DMS79 treated with DMSO at 0.1 percent for 48 hours (cell line): ENCODE results near the gene ACAD10.
"Not testable (repeated sequence)": the region's sequence is repeated elsewhere in the genome, so short reads cannot be mapped to it uniquely, and the experiment has no call there.

Experiments used
- DNase-seq: peaks from one replicate; lab custom pipeline; 2025; lab: John Stamatoyannopoulos, UW

Gene ACAD10

DNA sequence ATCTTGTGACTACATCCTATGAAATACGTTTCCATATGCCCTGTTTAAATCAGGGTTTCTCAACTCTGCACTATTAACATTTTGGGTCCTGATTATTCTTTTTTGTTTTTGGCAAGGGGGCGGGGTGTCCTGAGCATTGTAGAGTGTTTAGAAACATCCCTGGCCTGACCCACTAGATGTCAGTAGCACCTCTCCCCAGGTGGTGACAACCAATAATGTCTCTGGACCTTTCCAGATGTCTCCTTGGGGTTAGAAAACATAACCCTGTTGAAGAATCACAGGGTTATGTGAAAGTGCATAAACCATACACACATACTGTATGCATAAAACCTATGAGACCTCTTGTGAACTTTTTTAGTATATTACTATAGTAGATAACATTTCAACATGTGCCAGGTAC, 1.4 kb downstream of the ACAD10 start:
- DNase-seq: no peak

DNA sequence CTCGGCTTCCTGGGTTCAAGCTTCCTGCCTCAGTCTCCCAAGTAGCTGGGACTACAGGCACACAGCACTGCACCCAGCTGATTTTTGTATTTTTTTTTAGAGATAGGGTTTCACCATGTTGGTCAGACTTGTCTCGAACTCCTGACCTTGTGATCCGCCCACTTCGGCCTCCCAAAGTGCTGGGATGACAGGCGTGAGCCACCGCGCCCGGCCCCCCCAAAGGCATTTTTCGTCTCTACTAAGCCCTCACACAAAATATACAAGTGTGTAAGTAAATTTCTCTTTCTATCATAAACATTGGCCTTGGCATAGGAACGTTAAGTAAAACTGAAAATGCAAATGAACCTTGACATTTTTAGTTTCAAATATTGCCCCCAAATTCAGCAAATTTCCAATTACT, 2.1 kb downstream of the ACAD10 start:
- no peak for DNase-seq

DNA sequence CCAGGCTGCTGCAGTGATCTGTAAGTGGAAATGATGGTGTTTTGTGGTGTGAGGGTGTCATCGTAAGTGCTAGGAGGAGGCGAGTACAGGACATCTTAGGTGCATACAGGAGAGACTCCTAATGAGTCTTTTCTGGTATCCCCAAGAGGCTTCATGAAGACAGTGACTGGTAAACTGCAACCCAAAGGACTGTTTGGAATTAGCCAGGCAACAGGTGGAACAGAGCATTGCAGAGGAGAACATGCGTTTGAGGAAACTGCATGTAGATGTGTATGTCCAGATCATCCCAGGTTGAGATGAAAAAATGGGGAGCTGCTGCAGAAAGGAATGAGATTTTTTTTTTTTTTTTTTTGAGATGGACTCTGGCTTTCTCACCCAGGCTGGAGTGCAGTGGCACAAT, 5.4 kb downstream of the ACAD10 start:
- no peak for DNase-seq

DNA sequence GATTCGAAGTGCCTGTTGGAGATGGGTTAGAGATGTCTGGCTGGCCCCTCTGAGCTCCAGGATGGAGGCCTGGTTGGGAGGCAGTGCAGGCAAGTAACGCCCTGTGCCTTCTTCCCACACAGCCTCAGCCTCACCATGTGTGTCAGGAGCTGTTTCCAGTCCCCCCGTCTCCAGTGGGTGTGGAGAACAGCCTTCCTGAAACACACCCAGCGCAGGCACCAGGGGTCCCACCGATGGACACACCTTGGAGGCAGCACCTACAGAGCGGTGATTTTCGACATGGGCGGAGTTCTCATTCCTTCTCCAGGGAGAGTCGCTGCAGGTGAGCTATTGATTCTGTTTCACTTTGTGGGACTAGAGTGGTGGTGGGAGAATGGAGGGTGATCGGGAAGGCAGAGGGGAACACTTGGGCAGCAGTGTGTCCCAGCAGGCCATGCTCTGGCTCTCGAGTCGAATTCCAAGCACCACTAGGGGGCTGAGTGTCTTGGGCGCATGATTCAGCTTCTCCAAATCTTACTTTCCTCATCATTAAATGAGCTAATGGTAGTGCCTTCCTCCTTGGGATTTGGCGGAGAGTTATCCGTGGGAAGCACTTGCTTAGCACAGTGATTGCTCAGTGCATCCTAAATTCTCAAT, 6.8 kb downstream of the ACAD10 start:
- DNase-seq: no peak

DNA sequence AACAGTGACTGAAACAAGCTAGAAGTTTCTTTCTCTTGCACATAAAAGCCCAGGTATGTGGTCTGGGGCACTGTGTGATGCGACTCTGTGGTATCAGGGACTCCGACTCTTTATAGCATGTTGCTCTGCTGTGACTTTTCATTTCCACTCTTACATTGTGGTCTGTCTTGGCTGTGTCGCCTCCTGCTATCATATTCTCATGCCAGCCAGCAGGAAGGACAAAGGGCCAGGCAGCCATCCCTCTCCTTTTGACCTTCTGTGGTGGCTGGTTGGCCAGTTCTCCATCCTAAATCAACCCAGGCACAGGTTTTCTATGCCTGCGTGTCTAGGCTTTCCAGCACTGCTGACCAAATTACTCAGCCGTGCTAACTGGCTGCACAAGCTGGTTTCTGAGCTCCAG, 8.0 kb downstream of the ACAD10 start:
- no peak for DNase-seq

DNA sequence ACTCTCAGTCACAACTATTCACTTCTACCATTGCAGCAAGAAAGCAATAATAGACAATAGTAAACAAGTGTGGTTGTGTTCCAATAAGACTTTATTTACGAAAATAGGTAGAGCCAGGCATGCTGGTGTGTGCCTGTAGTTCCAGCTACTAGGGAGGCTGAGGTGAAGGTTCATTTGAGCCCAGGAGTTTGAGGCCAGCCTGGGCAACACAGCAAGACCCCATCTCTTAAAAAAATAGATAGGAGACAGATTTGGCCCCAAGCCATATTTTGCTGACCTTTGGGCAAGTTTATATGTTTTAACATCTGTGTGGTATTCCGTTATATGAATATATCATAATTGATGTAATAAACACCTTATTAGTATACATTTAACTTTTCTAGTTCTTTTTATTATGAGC, 14.1 kb downstream of the ACAD10 start:
- no peak for DNase-seq

DNA sequence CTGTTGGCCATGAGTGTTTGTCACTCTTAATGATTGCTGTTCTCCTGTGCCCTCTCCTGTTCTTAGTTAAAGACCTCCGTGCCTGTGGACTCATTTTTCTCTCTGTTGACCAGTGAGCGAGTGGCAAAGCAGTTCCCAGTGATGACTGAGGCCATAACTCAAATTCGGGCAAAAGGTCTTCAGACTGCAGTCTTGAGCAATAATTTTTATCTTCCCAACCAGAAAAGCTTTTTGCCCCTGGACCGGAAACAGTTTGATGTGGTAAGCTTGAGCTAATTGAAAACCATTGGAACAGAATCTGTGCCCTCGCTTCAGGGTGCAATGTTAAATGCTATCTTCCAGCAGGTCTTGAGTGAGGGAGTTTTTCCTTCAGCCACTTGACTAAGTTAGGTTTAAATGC, 19.8 kb downstream of the ACAD10 start:
- no peak for DNase-seq

DNA sequence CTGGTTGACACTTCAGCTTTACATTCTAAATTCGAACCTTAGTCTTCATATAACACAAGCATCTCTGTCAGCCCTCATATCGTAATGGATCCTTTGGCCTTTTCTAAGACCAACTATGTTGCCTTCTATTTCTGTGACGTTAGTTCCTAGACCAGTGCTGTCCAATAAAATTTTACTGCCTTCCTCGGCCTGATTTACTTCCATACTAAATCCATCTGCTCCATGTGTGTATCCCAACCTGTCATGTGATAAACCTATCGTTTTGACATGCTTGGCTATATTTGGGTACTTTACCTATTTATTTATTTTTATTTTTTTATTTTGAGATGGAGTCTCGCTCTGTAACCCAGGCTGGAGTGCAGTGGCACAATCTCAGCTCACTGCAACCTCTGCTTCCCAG, 20.3 kb downstream of the ACAD10 start:
- DNase-seq: no peak

DNA sequence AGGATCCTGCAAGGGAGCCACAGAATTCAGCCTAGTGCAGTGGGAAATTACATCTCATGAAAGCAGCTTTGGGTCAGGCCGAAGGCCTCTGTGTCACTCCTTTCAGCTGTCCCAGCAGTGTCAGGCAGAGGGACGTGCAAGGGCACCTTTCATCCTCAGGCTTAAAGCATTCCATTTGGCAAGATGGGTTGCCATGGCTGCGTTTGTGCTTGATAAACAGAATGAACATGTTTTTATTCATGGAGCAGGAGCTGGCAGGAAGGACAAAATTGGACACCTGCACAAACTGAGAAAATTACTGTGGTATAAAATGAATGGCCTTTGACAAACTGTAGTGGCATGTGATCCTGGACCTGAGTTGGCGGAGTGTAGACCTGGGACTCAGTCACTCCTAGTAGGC, 29.4 kb downstream of the ACAD10 start:
- DNase-seq: no peak

DNA sequence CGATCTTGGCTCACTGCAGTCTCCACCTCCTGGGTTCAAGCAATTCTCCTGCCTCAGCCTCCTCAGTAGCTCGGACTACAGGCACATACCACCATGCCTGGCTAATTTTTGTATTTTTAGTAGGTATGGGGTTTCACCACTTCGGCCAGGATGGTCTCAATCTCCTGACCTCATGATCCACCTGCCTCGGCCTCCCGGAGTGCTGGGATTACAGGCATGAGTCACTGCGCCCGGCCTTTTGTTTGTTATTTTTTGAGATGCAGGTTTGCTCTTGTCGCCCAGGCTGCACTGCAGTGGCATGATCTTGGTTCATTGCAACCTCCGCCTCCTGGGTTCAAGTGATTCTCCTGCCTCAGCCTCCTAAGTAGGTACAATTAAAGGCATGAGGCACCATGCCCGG, 33.5 kb downstream of the ACAD10 start:
- DNase-seq: not testable (repeated sequence)

DNA sequence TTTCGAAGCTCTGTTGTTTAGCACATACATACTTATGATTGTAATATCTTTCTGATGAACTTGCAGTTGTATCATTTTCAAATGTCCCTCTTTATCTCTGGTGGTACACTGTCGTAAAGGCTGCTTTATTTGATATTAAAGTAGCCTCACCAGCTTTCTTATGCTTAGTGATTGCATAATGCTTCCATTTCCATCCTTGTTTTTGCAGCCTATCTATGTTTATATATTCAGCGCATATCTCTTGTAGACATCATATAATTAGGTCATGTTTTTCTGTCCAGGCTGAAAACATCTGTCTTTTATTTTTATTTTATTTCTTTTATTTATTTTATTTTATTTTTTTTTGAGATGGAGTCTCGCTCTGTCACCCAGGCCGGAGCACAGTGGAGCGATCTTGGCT, 34.6 kb downstream of the ACAD10 start:
- no peak for DNase-seq

DNA sequence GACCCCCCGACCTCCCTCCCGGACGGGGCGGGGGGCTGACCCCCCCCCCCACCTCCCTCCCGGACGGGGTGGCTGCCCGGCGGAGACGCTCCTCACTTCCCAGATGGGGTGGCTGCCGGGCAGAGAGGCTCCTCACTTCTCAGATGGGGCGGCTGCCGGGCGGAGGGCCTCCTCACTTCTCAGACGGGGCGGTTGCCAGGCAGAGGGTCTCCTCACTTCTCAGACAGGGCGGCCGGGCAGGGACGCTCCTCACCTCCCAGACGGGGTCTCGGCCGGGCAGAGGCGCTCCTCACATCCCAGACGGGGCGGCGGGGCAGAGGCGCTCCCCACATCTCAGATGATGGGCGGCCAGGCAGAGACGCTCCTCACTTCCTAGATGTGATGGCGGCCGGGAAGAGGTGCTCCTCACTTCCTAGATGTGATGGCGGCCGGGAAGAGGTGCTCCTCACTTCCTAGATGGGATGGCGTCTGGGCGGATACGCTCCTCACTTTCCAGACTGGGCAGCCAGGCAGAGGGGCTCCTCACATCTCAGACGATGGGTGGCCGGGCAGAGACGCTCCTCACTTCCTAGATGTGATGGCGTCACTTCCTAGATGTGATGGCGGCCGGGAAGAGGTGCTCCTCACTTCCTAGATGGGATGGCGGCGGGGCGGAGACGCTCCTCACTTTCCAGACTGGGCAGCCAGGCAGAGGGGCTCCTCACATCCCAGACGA, 38.0 kb downstream of the ACAD10 start:
- not testable (repeated sequence) for DNase-seq

DNA sequence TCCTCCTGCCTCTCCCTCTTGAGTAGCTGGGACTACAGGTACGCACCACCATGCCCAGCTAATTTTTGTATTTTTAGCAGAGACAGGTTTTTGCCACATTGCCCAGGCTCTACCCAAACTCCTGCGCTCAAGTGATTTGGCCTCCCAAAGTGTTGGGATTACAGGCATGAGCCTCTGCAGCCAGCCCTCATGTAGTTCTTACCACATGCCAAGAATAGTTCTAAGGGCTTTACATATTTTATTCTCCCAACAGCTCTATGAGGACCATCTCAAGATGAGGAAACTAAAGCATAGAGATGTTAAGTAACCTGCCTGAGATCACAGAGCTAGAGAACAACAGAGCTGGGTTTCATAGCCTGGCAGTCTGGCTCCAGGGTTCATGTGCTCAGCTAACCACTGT, 42.9 kb downstream of the ACAD10 start:
- DNase-seq: no peak

DNA sequence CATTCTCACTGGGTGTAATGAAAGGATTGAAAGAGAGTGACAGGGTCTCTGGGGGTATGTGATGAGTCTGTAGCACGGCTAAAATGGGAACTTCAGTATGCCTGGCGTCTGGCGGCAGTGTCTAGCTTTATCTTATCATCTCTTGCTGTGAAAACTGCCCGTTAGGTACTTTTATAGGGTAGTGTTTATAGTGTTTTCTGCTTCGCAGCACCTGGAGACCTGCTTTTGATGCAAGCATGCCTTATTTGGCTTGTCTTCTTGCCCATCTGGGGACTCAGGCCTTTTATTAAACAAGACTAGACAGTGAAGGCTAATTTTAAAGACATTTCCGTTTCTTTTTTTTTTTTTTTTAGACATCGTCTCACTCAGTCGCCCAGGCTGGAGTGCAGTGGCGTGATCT, 44.6 kb downstream of the ACAD10 start:
- no peak for DNase-seq

DNA sequence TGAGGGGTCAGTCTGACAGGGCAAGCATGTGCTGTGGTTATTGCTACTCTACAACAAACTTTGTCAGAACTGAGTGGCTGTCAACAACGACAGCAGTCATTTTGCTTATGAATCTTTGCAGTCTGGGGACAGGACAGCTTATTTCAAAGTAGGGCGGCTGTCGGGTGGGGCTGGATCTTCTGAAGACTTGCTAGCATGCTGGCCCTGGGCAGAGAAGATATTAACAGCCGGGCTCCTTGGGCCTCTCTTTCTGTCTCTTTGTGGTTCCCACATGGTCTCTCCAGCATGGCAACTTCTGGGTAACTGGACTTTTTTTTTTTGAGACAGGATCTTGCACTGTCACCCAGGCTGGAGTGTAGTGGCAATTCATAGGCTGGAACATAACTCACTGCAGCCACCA, 46.9 kb downstream of the ACAD10 start:
- DNase-seq: no peak

DNA sequence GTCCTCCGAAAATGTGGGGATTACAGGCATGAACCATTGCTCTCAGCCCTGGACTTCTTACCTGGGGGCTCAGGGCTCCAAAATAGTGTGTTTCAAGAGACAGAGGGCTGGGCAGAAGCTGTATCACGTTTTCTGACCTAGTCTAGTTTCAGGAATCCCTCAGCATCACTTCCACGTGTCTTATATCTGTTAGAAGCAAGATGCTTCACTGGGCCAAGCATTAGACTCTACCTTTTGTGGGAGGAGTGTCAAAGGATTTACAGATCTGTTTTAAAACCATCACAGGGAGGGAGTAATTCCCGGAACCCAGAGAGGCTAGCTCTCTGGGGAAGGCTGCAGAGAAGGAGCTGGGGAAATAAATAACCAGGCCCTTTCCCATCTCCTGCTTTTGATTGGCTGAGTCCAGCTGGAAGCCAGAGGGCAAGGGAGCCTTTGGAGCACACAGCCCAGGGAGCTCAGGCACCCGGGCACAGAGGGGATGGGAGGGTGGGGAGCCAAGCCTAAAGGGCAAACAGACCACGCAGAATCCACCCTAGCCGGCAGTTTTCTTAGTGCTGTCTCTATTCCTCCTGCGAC, 47.6 kb downstream of the ACAD10 start:
- no peak for DNase-seq

DNA sequence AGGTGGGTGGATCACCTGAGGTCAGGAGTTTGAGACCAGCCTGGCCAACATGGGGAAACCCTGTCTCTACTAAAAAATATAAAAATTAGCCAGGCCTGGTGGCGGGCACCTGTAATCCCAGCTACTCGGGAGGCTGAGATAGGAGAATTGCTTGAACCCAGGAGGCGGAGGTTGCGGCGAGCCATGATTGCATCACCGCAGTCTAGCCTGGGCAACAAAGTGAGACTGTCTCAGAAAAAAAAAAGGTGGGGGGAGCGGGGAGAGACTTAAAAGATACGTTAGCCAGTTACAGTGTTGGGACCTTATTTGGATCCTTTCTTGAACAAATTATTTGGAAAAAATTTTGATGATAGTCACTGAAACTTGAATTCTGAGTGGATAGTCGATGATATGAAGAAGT, 53.7 kb downstream of the ACAD10 start:
- DNase-seq: not testable (repeated sequence)

DNA sequence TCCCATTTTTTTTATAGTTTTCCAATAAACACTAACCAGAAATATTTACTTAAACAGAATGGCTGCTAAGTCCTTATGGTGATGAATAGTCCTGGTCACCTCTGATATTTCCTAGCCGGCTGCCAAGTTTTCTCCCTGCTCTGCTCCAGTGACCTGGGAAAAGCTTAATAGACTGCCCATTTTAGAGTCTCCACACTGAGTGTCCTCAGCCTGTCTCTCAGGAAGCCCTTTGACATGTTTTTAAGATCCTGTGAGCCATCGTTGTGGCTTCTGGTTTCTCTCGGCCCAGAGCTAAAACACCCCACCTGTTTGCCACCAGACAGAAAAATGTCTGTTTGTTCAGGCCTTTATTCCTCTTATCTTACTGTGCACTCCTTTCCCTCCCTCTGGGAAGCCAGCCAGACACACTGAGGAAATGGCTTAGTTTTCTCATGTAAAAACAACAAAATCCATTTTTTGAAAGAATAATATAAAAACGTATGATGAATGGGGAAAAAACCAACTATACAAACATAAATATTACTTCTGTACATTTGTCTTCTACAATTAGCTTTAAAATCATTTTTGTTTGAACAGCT, 55.5 kb downstream of the ACAD10 start:
- peak; percentile 69 for DNase-seq

DNA sequence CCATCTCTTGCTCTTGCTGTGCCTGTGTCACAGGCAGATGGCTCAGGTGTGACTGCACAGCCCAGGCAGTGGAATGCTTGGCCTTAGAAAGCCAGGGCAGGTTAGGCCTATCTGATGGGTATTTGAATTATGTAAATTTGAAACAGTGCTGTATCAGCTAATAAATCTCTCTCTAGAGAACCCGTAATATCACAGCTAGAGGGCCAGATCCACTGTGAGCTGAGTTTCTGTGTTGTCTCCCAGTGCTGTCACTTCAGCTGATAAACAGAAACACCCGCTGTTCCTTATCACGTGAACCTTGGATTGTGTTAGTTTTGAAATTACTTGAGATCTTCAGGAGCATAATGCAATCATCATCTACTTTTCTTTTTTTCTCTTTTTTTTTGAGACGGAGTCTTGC, 59.4 kb downstream of the ACAD10 start:
- DNase-seq: no peak

DNA sequence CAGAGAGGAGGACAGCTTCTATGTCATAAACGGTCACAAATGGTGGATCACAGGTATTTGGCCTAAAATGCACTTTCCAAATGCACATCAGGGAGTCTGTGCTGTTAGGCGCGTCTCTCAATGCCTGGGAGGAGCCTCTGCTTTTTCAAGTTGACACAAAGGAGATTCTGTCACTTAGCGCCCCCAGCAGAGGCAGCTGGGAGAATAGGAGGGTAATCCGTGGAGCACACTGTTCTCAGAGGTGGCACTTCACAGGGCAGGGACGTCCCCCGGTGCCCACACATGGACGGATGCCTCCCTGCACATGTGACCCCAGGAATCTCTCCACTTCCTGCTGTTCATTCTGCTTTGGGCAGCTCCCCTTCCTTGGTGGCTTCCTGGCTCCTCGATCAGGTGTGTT, 61.5 kb downstream of the ACAD10 start:
- no peak for DNase-seq

DNA sequence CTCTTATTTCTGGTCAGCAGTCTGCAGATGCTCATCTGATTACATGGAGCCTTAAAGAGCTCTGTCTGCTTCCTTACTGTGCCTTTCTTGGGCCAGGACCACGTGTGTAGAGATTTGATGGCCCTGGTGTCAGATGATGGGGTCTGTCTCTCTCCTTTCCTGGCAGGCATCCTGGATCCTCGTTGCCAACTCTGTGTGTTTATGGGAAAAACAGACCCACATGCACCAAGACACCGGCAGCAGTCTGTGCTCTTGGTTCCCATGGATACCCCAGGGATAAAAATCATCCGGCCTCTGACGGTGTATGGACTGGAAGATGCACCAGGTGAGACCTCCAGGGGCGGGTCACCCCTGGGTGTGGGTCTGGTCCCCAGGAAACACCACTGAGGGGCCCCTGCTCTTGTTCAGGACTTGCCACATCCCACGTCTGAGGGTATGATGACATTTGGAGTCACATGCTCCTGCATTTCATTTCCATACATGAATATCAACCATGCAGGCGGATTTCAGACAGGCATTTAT, 62.4 kb downstream of the ACAD10 start:
- peak; percentile 46 for DNase-seq

DNA sequence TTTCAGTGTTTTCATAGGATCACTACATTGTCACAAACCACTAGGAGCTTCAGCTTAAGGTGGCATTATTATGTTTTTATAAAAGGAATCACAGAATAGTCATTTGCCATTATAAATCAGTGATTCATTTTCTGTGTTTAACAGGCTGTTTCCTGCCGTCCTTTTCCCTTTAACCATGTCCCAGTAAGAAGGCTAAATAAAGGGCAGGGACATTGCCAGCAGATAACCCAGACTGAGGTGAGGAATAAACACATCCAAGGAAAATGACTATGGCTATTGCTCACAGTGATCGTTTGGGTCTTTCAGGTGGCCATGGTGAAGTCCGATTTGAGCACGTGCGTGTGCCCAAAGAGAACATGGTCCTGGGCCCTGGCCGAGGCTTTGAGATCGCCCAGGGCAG, 63.0 kb downstream of the ACAD10 start:
- DNase-seq: no peak

DNA sequence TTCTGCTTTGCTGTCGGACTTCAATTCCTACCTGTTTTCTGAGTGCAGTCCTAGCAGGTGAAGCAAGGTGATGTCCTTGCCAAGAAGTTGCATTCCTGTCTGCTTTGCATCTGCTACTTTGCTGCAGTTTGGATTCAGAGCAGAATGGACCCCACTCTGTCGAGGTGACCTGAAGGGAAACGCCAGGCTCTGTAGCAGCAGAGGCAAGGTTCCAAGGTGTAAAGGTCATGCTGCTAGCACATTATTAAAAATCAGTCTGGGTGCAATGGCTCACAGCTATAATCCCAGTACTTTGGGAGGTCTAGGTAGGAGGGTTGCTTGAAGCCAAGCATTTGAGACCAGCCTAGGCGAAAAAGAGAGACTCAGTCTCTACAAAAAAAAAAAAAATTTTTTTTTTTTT, 63.5 kb downstream of the ACAD10 start:
- no peak for DNase-seq
